Endothelial cell (in vitro differentiated cells): ENCODE results near the gene BCL10. TPM values are rescaled to one million over a fixed set of nuclear protein-coding genes. Genes with fewer than 3 reads are reported as not detected.

Experiments used
- DNase-seq: peaks from one replicate; pipeline ENCODE4 v3.0.0; 2021; ENCODE audit warnings: low spot score
- H3K27ac Mint-ChIP-seq: one replicate; pipeline ENCODE4 v1.8.0; 2021; ENCODE audit warnings: mixed read lengths, inconsistent platforms; ENCODE audit not compliant: unreplicated experiment
- H3K27me3 Mint-ChIP-seq: one replicate; pipeline ENCODE4 v1.8.0; 2021; ENCODE audit warnings: mild to moderate bottlenecking, moderate library complexity, mixed read lengths, inconsistent platforms; ENCODE audit not compliant: unreplicated experiment
- H3K36me3 Mint-ChIP-seq: one replicate; pipeline ENCODE4 v1.8.0; 2021; ENCODE audit warnings: mild to moderate bottlenecking, low read depth, mixed read lengths, inconsistent platforms; ENCODE audit not compliant: unreplicated experiment
- H3K4me1 Mint-ChIP-seq: one replicate; pipeline ENCODE4 v1.8.0; 2021; ENCODE audit warnings: mild to moderate bottlenecking, mixed read lengths, inconsistent platforms; ENCODE audit not compliant: unreplicated experiment
- H3K4me3 Mint-ChIP-seq: one replicate; pipeline ENCODE4 v1.8.0; 2021; ENCODE audit warnings: mild to moderate bottlenecking, mixed read lengths, inconsistent platforms; ENCODE audit not compliant: unreplicated experiment
- H3K9me3 Mint-ChIP-seq: one replicate; pipeline ENCODE4 v1.8.0; 2021; ENCODE audit warnings: mixed read lengths, inconsistent platforms; ENCODE audit not compliant: unreplicated experiment
- CTCF ChIP-seq: fragments of 200-600 bp; sonication (generic); IDR thresholded peaks from one replicate; pipeline ENCODE4 v1.5.0; 2021; ENCODE audit warnings: antibody characterized with exemption; ENCODE audit not compliant: unreplicated experiment
- total RNA-seq: library from RNA; stranded (reverse); fragmentation: NEBNext Ultra II Directional; extraction: Animal tissue kit (Norgen Biotek cat#: 25700); gene quantifications from one replicate; pipeline ENCODE4 v1.2.1, GENCODE V29; 2021; ENCODE audit not compliant: unreplicated experiment

The BCL10 gene
- total RNA-seq, 1 donor from 2014 or later, result 33.6 TPM

GRCh38 chr1:85303440-85304162 lies 27.2 kb upstream of the BCL10 start:
- H3K27me3 Mint-ChIP-seq, result no peaks in the 10 kb centered on the region
- no peak for TF ChIP-seq CTCF

GRCh38 chr1:85300140-85300539 lies 23.7 kb upstream of the BCL10 start:
- H3K9me3 Mint-ChIP-seq, result no peaks in the 10 kb centered on the region
- H3K27me3 Mint-ChIP-seq, result no peaks in the 10 kb centered on the region
- no peaks in the 10 kb centered on the region for H3K36me3 Mint-ChIP-seq
- no peak overlapping the region for H3K4me3 Mint-ChIP-seq
- no peak for DNase-seq
- peaks cover 21% of the 10 kb centered on the region for H3K4me1 Mint-ChIP-seq
- TF ChIP-seq CTCF, result no peak
- no peak overlapping the region for H3K27ac Mint-ChIP-seq

More at GRCh38 chr1:85303440-85304162, 27.2 kb upstream of the BCL10 start:
- H3K4me3 Mint-ChIP-seq, result no peak overlapping the region
- H3K9me3 Mint-ChIP-seq, result no peaks in the 10 kb centered on the region
- no peak for DNase-seq
- H3K27ac Mint-ChIP-seq, result no peak overlapping the region
- H3K4me1 Mint-ChIP-seq, result peaks cover 11% of the 10 kb centered on the region
- no peaks in the 10 kb centered on the region for H3K36me3 Mint-ChIP-seq

- Mint-ChIP-seq H3K4me1 (peaks cover 13% of the 10 kb centered on the region), H3K27me3 (peaks cover 1% of the 10 kb centered on the region), H3K9me3 (no peaks in the 10 kb centered on the region), H3K4me3 (no peak overlapping the region), H3K36me3 (no peaks in the 10 kb centered on the region), H3K27ac (no peak overlapping the region)
- TF ChIP-seq CTCF, result no peak
- no peak for DNase-seq
These were observed 21.6 kb upstream of the BCL10 start for GRCh38 chr1:85297855-85298629.

GRCh38 chr1:85297538-85297854 lies 21.1 kb upstream of the BCL10 start:
- TF ChIP-seq CTCF, result no peak
- DNase-seq, result no peak
- Mint-ChIP-seq H3K4me3 (no peak overlapping the region), H3K27ac (no peak overlapping the region), H3K27me3 (peaks cover 1% of the 10 kb centered on the region), H3K4me1 (peaks cover 13% of the 10 kb centered on the region), H3K9me3 (no peaks in the 10 kb centered on the region), H3K36me3 (no peaks in the 10 kb centered on the region)

GRCh38 chr1:85296980-85297379 lies 20.5 kb upstream of the BCL10 start:
- DNase-seq, result no peak
- no peak for TF ChIP-seq CTCF
- no peak overlapping the region for H3K4me3 Mint-ChIP-seq
- H3K36me3 Mint-ChIP-seq, result no peaks in the 10 kb centered on the region
- peaks cover 13% of the 10 kb centered on the region for H3K4me1 Mint-ChIP-seq
- H3K27me3 Mint-ChIP-seq, result peaks cover 1% of the 10 kb centered on the region
- H3K27ac Mint-ChIP-seq, result no peak overlapping the region
- no peaks in the 10 kb centered on the region for H3K9me3 Mint-ChIP-seq
